NCI-H1048 (cell line): ENCODE data around the gene SPP2.

Experiments
- DNase-seq: peaks from one replicate; lab custom pipeline; 2025; lab: John Stamatoyannopoulos, UW

The SPP2 gene

DNA sequence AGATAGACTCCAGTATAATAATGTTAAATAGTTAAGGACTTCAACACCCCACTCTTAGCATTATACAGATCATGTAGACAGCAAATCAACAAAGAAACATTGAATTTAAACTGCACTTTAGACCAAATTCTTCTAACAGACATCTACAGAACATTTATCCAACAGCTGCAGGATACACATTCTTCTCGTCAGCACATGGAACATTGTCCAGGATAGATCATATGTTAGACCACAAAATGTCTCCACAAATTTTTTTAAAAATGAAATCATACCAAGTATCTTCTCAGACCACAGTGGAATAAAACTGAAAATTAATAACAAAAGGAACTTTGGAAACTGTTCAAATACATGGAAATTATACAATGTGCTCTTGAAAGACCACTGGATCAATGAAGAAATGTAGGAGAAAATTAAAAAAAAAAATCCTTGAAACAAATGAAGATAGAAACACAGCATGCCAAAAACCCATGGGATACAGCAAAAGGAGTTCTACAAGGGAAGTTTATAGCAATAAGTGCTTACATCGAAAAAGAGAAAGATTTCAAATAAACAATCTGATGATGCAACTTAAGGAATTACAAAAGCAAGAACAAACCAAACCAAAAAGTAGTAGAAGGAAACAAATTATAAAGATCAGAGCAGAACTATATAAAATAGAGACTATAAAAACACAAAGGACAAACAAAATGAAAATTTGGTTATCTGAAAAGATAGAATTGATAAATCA, 12.3 kb upstream of the SPP2 start:
- no peak for DNase-seq

DNA sequence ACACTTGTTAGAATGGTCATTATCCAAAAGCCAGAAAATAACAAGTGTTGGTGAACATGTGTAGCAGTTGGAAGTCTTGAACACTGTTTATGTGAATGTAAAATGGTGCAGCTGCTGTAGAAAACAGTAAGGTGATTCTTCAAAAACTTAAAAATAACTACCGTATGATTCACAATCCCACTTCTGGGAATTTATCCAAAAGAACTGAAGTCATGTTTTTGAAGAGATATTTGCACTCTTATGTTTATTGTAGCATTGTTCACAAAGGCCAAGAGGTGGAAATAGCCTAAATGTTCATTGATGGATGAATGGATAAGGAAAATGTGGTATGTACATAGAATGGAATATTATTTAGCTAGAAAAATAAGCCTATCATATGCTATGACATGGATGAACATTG, 6.3 kb upstream of the SPP2 start:
- no peak for DNase-seq

DNA sequence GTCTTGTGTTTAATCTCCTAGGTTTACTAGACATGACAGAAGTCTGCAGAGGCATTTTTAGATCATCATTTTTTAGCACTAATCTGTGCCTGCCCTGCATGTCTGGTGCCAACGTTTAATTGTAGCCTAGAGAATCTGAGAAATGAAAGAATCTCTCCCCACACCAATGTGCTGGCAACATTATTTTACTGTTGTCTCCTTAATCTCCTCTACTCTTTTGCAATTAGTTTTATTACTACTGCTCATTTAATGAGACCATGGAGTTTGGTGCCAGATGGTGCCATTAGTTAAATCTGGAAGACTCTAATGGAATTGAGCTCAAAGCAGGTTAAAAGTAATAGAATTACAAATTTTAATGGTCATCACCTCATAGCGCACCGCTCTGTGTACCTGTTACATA, 4.0 kb upstream of the SPP2 start:
- no peak for DNase-seq

DNA sequence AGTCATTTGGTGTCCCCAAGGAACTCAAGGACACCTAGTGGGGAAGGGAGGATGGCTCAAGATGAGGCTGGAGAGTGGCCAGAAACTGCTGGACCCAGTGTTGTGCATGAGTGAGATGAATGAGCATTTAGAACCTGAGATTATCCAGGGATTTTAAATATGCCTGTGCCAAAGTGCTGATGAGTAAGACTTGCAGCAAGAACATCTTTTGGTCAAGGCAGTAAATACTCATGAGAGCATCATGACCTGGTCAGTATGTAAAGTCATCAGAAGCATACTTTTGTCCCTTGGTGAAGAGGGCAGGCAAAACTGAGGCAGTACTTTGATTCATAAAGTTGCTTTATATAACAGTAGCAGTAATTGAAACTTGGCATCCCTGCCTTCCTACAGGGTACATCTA, 3.1 kb upstream of the SPP2 start:
- no peak for DNase-seq

DNA sequence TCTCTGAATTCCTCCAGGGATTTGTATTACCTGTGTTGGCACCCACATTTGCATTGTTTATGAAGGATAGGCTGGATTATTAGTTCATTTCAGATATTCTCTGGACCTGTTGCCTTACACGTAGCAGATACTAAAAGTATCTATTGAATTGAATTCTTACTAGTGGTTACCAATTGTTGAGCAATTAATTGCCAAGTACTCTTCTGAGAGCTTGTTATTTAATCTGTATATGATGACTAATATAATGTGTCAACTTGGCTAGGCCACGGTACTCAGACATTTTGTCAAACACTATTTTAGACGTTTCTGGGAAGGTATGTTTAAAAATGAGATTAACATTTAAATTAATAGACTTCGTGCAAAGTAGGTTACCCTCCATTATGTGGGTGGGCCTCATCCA, 2.5 kb upstream of the SPP2 start:
- no peak for DNase-seq

DNA sequence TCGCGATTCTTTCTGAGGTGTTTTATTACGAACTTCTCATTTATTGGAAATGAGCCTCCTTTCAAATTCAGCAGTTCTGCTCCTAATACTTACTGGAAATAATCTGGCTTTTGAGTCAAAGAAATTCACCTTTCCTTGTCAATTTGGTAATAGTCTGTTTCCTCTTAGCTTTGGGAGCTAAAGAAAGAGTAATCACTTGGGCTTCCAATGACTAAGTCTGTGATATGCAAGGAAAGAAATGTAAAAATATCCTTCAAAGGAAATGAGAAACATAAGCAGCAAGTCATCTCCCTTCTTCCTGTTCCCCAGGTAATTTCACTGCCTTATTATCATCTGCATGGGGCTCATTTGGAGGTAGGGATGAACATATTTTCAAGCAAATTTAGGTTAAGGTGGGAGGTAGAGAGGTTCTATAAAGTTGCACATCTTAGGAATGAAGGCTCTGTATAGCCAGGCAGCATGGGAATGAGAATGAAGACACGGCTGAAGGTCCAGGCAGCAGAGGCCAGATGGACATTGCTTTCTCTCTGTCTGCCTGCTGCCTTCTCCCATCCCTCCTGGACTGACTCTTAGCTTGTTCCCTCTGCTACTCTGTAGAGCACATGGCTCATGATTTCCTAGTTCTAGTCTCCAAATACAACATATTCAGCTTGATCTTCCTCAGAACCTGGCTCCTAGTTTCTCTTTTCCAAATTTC, 1.0 kb downstream of the SPP2 start:
- DNase-seq: no peak

DNA sequence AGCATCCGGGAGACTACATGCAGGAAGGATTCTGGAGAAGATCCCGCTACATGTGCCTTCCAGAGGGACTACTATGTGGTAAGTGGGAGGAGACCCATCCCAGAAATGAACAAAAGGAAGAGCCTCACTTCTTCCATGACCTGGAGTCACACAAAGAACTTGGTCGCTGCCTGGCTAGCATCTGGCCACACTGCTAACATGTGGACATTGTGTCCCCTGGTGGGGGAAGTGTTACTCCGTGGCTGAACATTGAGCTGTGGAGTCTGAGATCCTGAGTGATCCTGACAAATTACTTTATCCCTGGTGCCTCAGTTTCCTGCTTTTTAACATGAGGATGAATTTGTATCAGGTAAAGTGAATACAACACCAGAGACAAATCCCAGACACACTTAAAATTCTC, 8.4 kb downstream of the SPP2 start:
- DNase-seq: no peak

DNA sequence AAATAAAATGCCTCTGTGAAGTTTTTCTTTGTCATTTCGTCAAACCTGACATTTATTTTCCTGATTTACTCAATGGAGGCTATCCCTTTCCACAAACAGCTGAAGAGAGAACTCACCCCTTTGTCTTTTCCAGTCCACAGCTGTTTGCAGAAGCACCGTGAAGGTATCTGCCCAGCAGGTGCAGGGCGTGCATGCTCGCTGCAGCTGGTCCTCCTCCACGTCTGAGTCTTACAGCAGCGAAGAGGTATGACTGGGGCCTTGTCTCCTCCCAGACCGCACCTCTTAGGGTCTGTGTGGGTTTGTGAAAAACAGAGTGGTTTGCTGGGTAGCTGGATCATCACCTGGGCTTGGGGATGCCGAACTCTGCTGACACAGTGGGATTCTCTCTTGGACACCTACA, 9.7 kb downstream of the SPP2 start:
- no peak for DNase-seq

DNA sequence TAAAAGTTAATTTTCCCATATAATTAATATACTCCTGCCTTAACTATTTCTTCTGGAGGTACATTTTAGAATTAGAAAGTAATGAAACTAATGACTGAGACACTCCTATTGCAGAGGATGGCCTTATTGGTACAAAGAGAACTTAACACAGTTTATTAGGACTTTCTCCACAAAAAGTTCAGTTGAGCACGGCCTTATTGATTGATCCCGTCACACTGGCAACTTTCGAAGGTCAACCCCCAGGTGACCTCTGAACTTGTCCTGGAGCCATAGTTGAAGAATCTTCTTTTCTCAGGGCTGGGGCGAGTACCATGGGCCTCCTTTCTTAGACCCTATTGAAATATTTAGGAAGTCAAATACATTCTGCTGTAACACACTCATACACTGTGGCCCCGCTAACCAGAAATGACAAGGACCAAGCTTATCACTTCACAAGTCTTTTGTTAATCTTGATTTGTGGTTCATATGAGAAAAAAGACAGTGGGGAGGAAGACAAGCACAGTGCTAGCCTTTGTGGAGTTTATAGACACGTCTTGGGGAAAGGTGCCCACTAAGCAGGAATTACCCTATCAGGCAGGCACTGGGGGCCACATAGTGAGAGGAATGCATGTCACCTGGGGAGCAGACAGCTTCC, 11.2 kb downstream of the SPP2 start:
- DNase-seq: no peak

DNA sequence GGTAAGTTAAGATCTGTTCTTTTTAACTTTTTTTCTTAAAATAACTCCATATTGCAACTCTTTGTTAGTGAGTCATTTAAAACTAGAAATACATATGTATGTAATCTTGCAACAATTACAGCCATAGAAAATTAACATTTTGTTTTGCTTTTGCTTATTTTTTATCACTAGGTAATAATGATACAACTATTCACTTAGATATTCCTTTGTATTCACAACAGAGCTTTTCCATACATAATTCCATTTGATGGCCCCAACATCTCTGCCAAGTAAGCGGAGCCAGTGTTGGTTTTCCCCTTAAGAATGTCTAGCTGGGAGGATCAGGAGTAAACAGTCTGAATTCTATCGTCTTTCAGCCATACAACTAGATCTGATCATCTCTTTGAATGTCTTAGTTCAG, 16.1 kb downstream of the SPP2 start:
- DNase-seq: no peak

DNA sequence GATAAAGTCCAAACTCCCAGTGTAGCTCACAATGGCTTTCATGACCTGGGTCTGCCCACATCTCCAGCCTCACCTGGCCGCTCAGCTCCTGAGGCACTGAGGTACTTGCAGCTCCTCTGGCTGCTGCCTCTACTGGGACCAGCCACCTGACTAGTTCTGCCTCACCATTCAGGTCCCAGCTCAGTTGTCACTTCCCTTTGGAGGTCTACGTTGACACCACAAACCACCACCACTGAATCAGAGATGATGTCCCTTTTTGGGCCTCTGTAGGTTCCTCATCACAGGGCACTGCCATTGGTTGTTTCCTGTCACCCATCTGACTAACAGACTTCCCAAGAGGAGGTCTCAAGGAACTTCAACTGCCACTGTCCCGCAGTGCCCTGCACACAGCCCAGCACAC, 21.2 kb downstream of the SPP2 start:
- no peak for DNase-seq

DNA sequence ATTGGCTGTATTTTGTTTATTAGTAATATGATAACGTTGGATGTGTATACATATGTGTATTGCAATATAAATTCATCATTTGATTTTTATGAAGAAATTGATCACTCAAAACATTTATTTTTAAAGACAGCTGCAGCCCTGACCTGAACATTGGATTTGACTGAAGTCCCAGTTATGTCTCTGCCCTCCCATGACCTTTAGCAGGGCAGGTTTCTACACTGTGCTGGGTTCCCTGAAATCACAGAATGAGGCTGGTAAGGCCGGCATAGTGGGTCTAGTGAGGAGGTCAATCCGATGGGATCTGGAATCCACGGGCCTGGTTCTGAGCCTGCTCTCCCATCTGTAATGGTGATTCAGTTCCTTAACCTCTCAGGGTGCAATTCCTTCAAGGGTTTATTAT, 22.0 kb downstream of the SPP2 start:
- no peak for DNase-seq

DNA sequence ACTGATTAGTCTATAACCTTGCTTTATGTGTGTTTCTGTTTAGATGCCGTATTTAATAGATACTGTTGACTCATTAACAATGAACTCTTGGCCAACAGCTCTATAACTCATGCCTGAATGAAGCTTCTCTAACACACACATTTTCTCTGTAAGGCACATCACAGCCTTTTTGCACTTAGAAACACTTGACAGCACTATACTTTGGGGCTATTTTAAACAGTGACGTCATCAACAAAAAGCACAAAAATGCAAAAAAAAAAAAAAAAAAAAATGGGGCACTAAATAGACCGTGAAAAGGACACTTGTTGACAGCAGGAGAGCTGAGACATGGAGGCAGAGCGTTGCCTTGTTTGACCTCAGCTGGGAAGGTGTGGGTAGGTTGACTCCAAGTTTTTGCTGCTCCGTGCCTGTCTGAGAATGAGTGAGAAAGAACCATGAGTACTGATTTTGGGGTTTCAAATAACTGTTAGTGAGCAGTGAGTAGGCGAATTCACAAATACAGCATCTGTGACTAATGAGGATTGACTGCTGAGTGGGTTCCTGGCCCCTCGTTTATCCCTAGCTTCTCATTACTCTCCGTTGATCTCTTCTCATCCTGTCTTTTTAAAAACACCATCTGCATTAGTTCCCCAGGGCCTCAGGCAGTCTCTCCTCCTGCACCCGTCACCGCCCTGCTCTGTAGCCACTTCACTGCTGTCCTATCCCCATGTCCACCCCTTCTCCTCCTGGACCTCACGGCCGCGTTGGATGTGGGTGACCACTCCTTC, 24.4 kb downstream of the SPP2 start:
- no peak for DNase-seq

DNA sequence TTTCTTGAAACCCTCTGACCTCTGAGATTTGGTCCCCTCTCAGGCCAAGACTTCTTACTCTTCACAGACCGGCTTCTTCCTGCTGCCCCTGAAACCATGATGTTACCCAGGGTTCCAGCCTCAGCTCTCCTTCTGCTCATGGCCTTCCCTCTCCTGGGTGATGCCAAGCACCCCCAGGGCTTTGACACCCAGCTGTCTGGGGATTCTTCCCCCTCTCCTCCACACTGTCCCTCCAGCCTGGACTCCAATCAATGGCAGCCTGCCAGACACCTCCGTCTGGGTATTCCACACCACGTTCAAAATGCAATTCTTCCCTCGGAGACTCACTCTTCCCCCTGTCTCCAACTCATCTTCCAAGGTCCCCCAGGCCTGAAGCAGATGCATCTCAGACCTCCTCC, 25.0 kb downstream of the SPP2 start:
- no peak for DNase-seq

DNA sequence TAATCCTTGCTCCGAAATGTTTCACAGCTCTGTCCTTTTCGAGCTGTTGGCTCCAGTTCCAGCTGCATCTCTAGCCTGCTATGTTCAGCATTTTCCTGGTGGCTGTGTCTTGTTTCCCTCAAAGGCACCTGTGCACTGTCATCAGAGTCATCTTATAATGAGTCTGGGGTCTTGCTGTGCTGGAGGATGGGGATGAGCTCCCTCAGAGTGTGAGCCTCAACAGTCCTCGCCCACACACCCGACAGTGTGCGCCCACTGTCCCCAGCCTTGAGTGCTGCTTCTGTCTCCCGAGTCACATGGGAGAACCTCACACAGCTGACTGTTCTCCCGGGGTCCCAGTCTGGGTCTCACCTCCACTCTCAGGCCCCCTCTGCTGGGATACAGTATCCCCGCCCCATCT, 25.4 kb downstream of the SPP2 start:
- DNase-seq: no peak

DNA sequence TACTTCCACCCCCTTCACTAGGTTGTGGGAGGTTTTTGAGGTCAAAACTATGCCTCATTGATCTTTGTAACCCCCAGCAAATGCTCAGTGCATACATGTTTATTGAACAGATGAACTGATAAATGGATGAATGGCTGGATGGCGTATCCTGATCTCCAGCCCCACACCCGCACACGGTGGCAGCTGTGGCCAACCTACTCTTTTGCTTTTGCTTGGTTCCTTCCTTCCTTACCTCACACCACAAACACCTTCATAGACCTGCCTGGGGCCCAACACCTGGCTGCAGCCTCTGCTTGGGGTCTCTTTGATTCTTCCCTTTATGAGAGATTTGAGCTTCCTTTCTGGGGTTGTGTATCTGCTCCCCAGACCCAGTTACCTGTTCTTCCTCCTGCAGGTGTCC, 25.9 kb downstream of the SPP2 start:
- DNase-seq: no peak

DNA sequence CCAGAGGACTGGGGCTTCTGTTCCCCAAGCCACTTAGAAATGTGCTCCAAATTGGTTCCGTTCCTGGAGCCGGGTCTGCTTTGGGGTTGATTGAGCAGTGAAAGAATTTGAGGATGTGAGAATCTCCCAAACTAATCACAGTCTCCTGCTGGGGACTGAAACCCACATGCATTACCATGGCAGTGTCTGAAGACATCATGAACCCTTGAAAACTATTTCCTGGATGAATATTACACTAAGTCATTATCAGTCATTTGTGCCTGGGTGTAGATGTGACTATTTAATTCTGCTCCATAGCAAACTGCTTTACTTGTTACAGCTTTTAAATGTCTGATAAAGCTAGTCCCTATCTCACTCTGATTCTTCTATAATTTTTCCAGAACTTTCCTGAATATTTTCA, 27.6 kb downstream of the SPP2 start:
- DNase-seq: no peak

DNA sequence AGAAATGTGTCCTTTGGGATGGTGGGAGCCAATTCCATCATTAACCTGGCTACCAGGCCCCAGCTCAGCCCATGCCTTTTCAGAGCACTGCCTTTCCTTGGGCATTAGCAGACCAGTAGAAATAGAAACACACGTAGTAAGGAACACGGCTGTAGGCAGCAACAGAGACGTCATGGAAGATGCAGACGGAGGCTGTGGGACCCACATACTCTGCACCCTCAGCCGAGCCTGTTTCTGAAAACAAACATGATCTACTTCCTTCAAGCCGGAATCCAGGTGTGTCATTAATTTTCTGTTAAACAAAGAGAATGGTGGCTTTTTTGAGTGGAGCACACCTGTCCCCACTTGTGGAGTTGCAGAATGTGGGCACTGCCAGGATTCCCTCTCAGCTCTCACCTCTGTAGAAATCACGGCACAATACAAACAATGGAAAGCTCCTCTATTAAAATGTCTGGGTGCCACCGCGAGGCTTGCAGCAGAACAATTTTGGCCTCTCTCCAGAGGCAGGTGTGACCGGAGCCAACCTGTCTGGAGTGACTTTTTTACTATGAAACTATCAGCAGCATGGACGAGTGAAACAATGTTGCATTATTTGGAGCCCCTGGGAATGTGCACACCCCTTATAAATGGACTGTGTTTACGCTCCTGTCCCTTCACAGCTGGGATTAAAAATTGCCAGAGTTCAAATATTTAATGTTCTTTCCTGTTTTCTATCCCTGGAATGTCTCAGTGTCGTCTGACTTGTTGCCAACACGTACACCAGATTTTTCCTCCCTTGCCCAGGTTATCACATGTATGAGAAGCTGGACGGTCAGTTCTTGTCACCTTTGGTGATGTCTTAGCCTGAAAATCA, 31.7 kb downstream of the SPP2 start:
- DNase-seq: peak; percentile 51

DNA sequence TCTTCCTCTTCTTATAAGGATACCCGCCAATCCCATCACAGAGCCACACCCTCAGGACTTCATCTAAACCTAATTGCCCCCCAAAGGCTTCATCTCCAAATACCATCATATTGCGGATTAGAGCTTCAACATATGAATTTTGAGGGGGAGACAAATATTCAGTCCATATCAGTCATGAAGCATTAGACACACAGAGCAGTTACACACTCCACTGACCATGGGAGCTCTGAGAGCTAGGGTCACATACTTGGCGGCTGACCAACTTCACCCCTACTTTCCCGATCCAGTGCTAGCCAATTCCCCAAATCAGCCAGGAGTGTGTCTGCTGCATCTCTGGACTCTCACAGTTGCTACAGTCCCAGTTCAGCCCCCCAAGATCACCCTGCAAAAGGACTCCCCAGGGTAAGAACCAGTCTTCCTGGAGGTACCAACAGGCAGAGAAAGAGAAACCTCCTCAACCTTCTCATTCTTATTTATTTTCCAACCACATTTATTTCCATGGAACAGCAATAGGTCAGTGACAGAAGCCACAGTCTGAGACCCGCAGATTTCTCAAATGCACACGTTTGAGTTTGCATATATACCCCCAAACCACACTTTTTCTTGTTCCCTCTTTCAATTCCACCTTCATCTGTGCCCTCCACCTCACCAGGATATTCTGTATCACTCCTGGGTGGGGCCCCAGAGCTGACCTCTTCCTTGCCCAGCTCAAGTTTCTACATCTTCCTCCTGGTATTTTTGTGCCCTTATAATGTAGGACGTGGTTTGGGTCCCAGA, 33.3 kb downstream of the SPP2 start:
- no peak for DNase-seq

DNA sequence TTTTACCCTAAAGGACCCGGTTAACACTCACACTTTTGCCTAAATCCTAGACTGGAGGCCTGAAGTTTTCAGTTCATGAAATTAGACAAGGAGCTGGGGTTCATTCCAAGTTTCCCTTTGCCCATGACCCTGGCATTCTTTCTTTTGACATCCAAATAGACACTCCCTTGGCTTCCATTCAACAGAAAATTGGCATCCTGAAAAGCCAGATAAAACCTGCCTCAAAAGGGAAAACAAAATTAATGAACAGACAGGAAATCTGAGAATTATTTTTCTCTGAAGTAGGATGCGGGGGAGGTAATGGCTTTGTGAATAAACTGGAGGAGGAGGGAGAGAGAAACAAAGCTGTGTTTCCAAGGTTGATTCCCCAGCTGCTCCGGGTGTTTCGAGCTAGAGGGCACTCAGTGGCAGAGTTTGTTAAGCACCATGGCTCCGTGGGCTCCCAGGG, 41.0 kb downstream of the SPP2 start:
- DNase-seq: no peak

DNA sequence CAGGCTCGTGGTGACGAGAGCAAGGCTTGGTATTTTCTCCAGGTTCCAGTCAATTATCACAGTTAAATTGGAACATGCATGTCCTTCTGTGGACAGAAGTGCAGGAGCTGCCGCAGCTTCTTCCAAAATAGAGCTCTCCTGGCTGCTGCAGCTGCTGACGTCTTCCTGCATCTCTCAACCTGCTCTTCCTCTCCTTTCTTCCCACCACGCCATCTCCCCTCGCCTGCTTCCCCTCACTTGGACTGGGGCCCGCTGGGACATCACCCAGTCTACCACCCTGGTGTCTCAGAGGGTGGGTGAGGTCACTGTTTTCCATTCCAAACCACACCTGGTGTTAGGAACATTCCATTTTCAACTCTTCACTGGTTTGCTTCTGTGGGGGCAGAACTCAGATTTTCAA, 41.4 kb downstream of the SPP2 start:
- no peak for DNase-seq
